ENCODE results near the gene GOLGA6D.
A peak's percentile ranks its signal among the peaks of the same experiment; 100 is the strongest.
"Not testable (repeated sequence)": the region's sequence is repeated elsewhere in the genome, so short reads cannot be mapped to it uniquely, and the experiment has no call there.

GOLGA6D gene

GRCh38 chr15:75299311-75299688, 16.7 kb downstream of the GOLGA6D start:
- not testable (repeated sequence) for H3K9ac ChIP-seq (ENCODE audit: low read length); H2AFZ ChIP-seq (ENCODE audit: low read length); H3K9me2 ChIP-seq (replicated peaks; ENCODE audit: insufficient read depth, low read length); H3K36me3 ChIP-seq (replicated peaks; ENCODE audit: insufficient read depth, low read length); H3K27ac ChIP-seq (ENCODE audit: low read length); H3K4me1 ChIP-seq (ENCODE audit: low read length); H3K4me2 ChIP-seq (ENCODE audit: low read depth, low read length); DNase-seq; H3K9me3 ChIP-seq (replicated peaks; ENCODE audit: insufficient read depth, low read length); H3K79me2 ChIP-seq (ENCODE audit: low read length); H4K20me1 ChIP-seq (ENCODE audit: insufficient read depth, low read length); H3F3A ChIP-seq (ENCODE audit: insufficient read depth, low read length); H3K4me3 ChIP-seq (ENCODE audit: low read length); H3K27me3 ChIP-seq (replicated peaks; ENCODE audit: insufficient read depth, low read length)
- TF ChIP-seq CTCF (IDR thresholded peaks at IDR 0.05; ENCODE audit: low read length), result peak; percentile 36

- H3K9me2 ChIP-seq (replicated peaks; ENCODE audit: insufficient read depth, low read length); H3K9me3 ChIP-seq (replicated peaks; ENCODE audit: insufficient read depth, low read length); DNase-seq; H3K9ac ChIP-seq (ENCODE audit: low read length); H3K36me3 ChIP-seq (replicated peaks; ENCODE audit: insufficient read depth, low read length); H3K27me3 ChIP-seq (replicated peaks; ENCODE audit: insufficient read depth, low read length); H3K79me2 ChIP-seq (ENCODE audit: low read length); H3F3A ChIP-seq (ENCODE audit: insufficient read depth, low read length); H3K4me1 ChIP-seq (ENCODE audit: low read length); H3K4me3 ChIP-seq (ENCODE audit: low read length); H3K4me2 ChIP-seq (ENCODE audit: low read depth, low read length); H4K20me1 ChIP-seq (ENCODE audit: insufficient read depth, low read length); H2AFZ ChIP-seq (ENCODE audit: low read length); H3K27ac ChIP-seq (ENCODE audit: low read length): not testable (repeated sequence)
These were observed 17.4 kb downstream of the GOLGA6D start for GRCh38 chr15:75300026-75300425.

GRCh38 chr15:75302318-75302717, 19.7 kb downstream of the GOLGA6D start:
- H4K20me1 ChIP-seq (ENCODE audit: insufficient read depth, low read length), result no peaks in the 10 kb centered on the region
- H3K27ac ChIP-seq (ENCODE audit: low read length), result no peak overlapping the region
- no peak overlapping the region for H3K9ac ChIP-seq (ENCODE audit: low read length)
- H3K79me2 ChIP-seq (ENCODE audit: low read length), result no peaks in the 10 kb centered on the region
- H3K9me2 ChIP-seq (replicated peaks; ENCODE audit: insufficient read depth, low read length), result no peaks in the 10 kb centered on the region
- no peaks in the 10 kb centered on the region for H3K9me3 ChIP-seq (replicated peaks; ENCODE audit: insufficient read depth, low read length)
- no peak overlapping the region for H3K4me3 ChIP-seq (ENCODE audit: low read length)
- no peaks in the 10 kb centered on the region for H3K36me3 ChIP-seq (replicated peaks; ENCODE audit: insufficient read depth, low read length)
- DNase-seq, result no peak
- H3K4me1 ChIP-seq (ENCODE audit: low read length), result no peaks in the 10 kb centered on the region
- H2AFZ ChIP-seq (ENCODE audit: low read length), result no peak overlapping the region
- no peaks in the 10 kb centered on the region for H3K27me3 ChIP-seq (replicated peaks; ENCODE audit: insufficient read depth, low read length)
- no peaks in the 10 kb centered on the region for H3F3A ChIP-seq (ENCODE audit: insufficient read depth, low read length)
- TF ChIP-seq EZH2phosphoT487 (IDR thresholded peaks at IDR 0.05; ENCODE audit: low read length) (no peak), CTCF (IDR thresholded peaks at IDR 0.05; ENCODE audit: low read length) (no peak), EZH2 (optimal IDR thresholded peaks at IDR 0.05; ENCODE audit: low read depth, low read length) (no peak)
- H3K4me2 ChIP-seq (ENCODE audit: low read depth, low read length), result no peak overlapping the region

- H3K27me3 ChIP-seq (replicated peaks; ENCODE audit: insufficient read depth, low read length); H3K9ac ChIP-seq (ENCODE audit: low read length); H3K9me3 ChIP-seq (replicated peaks; ENCODE audit: insufficient read depth, low read length); H3K27ac ChIP-seq (ENCODE audit: low read length); H2AFZ ChIP-seq (ENCODE audit: low read length); H3K4me3 ChIP-seq (ENCODE audit: low read length); H3K79me2 ChIP-seq (ENCODE audit: low read length); H3K4me1 ChIP-seq (ENCODE audit: low read length); H4K20me1 ChIP-seq (ENCODE audit: insufficient read depth, low read length); H3K9me2 ChIP-seq (replicated peaks; ENCODE audit: insufficient read depth, low read length); H3K36me3 ChIP-seq (replicated peaks; ENCODE audit: insufficient read depth, low read length); DNase-seq; H3K4me2 ChIP-seq (ENCODE audit: low read depth, low read length); H3F3A ChIP-seq (ENCODE audit: insufficient read depth, low read length): not testable (repeated sequence)
These were observed 20.1 kb downstream of the GOLGA6D start for GRCh38 chr15:75302753-75303152.

Measured in MM.1S (cell line).